Measurements from ENCODE around the gene NPPC.
"Not testable (repeated sequence)": the region's sequence is repeated elsewhere in the genome, so short reads cannot be mapped to it uniquely, and the experiment has no call there.

NPPC gene

DNA sequence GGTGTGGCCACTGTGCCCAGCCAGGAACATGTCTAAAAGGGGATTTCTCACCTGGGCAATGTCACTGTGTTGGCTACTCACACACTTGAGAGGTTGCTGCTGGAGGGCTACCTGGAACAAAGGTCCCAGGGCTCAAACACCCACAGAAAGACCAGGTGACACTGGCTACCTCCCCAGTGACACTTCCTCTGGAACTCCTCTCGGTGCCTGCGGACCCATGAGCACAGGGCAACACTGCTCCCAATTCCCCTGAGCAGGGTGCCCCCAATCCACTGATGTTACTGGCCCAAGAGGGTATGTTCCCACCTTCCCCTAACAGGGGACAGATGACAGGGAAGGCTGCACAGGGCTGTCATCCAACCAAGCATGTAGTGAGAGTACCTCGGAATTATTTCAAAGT is 5.8 kb downstream of the NPPC start:
- DNase-seq (ENCODE audit: low spot score) = no peak

DNA sequence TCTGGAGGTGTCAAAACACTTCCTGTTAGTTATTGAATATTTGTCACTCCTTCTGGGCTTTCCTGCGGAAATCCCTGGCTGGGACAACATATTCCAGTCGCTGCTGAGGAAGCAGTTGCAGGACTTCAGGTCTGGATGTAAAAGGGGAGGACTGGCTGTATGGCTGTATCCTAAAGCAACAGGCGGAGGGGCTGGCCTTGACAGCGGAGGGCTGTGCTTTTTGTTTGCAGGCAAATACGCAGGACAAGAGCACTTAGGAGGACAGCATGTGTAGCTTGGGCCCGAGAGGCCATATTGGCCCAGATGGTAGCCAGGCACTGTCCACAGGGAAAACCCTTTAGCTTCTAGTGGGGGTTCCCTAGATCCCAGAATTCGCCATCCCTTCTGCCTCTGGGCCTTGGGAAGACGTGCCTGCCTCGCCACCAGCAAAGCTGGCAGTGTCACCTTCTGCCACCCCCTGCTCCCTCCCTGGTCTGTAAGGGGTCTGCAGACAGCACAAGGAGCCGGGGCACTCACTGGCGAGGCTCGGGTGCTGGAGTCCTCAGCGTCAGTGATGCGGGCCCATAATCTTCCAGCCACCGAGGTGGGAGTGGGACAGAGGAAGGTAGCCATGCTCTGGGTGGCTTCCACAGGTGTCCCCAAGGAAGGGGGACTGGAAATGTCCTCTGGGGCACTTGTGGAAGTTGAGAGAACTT is 6.7 kb downstream of the NPPC start:
- DNase-seq (ENCODE audit: low spot score) = no peak

- no peak for DNase-seq (ENCODE audit: low spot score)
Observed at GRCh38 chr2:231918501-231919330, 7.5 kb downstream of the NPPC start.

DNA sequence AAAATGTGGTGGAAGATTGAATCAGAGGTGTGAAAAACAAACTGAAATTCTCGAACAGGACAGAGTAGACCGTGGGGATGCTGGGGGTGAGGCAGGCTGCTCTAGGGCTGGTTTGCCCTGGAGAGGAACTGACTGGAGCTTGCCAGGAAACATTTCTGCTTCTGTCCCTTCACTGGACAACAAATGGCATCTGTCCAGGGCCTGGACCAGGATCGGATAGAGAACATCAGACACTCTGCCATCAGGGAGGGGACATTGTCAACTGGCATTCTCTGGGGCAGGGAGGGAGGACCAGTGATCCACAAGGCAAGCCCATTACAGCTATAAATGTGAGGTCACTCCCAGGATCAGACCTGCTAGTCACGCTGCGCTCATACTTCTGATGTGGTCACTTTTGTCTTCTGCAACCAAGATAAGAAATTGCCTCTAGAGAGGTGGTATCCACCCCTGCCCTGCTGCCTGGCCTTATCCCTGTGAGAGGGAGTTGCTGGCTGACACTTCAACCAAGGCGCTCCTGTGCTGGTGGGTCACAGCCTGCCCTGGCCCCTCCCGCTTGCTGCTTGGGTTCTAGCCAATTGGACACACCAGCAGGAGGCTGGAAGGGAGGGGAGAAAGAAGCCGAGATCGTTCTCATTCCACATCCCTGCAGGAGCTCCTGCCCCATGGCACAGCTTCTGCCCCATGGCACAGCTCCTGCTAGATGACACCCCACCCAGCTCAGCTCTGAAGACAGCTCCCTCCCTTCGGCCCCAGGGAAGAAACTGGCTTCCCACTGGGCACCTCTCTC is 8.7 kb downstream of the NPPC start:
- no peak for DNase-seq (ENCODE audit: low spot score)

DNA sequence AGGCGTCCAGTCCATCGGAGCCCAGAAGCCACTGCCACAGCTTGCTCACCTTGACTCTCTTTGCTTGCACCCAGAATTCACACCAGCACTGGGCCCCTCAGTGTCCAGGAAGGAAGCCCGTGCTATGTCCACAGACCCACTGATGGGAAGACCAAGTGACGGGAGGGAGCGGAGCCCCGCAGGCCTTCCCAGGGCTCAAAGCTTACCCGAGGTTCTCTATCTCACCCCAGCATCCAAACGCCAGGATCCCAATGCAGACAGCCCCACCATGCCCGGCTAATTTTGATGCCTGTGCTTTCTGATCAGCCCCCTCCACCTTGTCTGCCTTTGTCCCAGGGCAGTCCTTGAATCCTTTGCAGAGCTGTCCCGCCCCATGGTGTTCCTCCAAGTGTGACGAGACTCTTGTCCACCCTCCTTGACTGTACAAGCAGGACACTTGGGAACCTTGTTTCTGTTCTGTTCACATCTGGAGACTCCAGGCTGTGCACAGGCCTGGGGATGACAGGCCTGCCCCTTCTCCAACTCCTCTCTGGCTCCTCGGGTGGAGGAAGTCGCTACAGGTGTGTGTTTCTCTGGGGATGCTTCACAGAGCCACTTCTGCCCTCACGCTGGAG is 12.0 kb downstream of the NPPC start:
- DNase-seq (ENCODE audit: low spot score) = no peak

GRCh38 chr2:231911381-231911780 is 14.8 kb downstream of the NPPC start:
- DNase-seq (ENCODE audit: low spot score) = no peak

DNA sequence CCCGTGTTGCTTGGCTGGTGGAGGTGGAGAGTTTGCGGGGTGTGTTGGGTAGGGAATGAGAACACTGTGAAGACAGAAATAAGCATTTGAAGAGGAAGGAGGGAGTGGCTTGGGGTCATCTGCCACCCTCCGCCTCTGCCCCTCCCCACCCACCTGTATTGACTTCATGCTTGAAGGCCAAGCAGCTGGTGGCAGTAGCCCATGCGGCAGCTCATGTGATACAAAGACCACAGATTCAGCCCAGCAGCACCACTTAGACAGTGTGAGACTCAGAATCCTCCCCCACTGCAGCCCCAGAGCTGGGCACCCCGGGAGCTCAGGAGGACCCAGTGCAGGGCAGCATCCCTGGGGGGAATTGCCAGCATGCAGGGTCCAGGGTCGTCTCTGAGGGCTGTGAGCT is 15.4 kb downstream of the NPPC start:
- no peak for DNase-seq (ENCODE audit: low spot score)

DNA sequence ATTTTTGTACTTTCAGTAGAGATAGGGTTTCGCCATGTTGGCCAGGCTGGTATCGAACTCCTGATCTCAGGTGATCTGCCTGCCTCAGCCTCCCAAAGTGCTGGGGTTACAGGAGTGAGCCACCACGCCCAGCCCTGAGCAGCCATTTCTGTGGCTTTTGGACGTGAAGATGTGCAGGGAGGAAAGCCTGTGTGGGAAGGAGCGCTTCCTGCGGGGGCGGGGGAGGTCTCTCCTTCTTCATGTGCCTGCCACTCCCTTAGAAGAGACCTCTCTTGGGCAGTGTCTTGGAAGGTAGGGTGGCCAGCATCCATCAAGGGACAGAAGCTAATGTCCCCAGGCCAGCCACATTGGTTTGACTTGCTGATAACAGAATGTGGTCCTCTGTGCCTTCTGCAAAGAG is 16.0 kb downstream of the NPPC start:
- not testable (repeated sequence) for DNase-seq (ENCODE audit: low spot score)

GRCh38 chr2:231909631-231910030 is 16.6 kb downstream of the NPPC start:
- DNase-seq (ENCODE audit: low spot score) = no peak

- DNase-seq (ENCODE audit: low spot score) = no peak
Observed at GRCh38 chr2:231908584-231908983, 17.6 kb downstream of the NPPC start.

DNA sequence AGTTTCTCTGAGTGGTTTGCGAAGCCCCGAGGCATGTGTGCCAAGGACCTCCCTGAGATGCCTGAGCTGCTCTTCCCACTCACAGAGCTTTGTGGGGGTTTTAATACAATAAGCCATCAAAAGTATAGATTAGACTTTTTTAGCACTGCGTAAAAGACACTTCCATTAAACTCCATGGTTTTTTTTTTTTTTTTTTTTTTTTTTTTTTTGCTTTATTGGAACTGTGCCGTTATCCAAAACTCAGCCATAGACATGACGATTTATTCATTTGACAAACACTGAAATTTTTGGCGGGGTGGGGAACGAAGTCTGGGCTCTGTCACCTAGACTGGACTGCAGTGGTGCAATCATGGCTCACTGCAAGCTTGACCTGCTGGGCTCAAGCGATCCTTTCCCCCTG is 18.4 kb downstream of the NPPC start:
- DNase-seq (ENCODE audit: low spot score) = no peak

DNA sequence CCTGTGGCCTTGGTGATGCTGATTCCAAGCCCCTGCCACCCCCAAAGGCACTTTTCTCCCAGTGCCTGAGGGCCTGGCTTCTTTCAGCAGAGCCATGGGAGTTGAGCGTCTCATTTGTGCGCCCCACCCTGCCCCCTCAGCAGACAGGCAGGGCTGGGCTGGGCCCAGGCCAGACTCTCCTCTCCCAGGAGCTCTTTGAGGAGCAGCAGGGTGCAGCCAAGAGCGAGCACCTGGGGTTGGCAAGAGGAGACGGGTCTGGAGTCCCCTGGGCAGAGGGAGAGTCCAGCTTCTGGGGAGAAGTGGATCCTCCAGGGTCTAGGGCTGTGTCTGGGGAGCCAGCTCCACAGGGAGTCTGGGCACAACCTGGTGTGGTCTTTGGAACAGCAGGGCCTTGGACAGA is 21.2 kb downstream of the NPPC start:
- no peak for DNase-seq (ENCODE audit: low spot score)

DNA sequence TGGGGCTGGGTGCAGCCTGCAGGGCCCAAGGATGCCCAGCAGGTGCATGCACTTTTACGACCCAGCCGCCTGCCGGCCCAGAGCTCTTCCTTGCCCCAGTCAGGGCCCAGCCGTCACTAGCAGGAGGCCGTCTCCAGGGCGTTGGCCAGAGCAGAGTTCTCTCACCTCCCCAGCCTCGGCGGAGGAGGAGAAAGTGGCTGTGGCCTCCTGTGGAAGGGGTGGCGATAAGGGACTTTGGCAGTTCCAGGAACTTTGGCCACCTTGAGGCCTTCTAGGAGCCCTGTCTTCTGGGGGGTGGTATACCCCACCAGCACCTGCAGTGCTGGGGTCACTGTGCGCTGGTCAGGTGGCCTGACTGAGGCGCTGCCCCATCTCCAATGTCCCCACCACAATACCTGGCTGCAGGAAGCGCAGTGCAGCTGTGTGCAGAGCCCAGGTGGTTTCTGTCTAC is 22.0 kb downstream of the NPPC start:
- DNase-seq (ENCODE audit: low spot score) = no peak

GRCh38 chr2:231902598-231902997 is 23.6 kb downstream of the NPPC start:
- no peak for DNase-seq (ENCODE audit: low spot score)

- no peak for DNase-seq (ENCODE audit: low spot score)
Observed at GRCh38 chr2:231900972-231901371, 25.2 kb downstream of the NPPC start.

- peak; percentile 70 for DNase-seq (ENCODE audit: low spot score)
Observed at GRCh38 chr2:231900486-231900942, 25.7 kb downstream of the NPPC start.

GRCh38 chr2:231894566-231895380 is 31.4 kb downstream of the NPPC start:
- DNase-seq (ENCODE audit: low spot score) = no peak

DNA sequence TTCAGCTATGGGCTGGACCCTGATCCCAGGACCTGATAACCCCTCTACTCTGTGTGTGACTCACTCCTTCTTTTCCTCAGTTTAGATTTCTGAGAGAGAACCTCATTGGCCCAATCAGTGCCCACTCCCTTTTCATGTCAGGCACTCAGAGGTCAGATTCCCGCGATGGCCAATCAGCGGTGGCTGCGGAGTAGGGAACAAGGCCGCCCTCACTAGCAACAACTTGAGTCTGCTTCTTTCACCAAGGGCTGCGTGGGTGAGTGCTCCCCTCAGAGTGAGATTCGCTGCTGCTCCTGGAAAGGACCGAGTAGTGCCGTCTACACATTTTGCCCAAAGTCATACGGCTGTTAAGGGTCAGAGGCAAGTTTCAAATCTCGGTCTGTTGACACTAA is 34.7 kb downstream of the NPPC start:
- DNase-seq (ENCODE audit: low spot score) = no peak

GRCh38 chr2:231890896-231891513 is 35.2 kb downstream of the NPPC start:
- no peak for DNase-seq (ENCODE audit: low spot score)

- DNase-seq (ENCODE audit: low spot score) = no peak
Observed at GRCh38 chr2:231887756-231888155, 38.4 kb downstream of the NPPC start.

Measured in hepatic stellate cell (primary cell).